DOHH2 (cell line): Measurements from ENCODE around the gene RBM26.

Experiments used
- H3F3A ChIP-seq: fragments of 200-600 bp; sonication (generic), shearing (Covaris generic); 2 replicates; pipeline ENCODE4 v1.6.0; 2016; ENCODE audit warnings: antibody characterized with exemption, mild to moderate bottlenecking; ENCODE audit not compliant: control insufficient read depth, insufficient read depth
- H3K27ac ChIP-seq: fragments of 200-600 bp; sonication (generic); 2 replicates; pipeline ENCODE4 v1.5.1; 2014; ENCODE audit warnings: low read depth, mild to moderate bottlenecking, low read length, moderate library complexity
- H3K27me3 ChIP-seq: fragments of 200-600 bp; sonication (generic); 2 replicates; pipeline ENCODE4 v1.6.1; 2014; ENCODE audit warnings: mild to moderate bottlenecking, low read length, mixed read lengths; ENCODE audit not compliant: control insufficient read depth
- H3K36me3 ChIP-seq: fragments of 200-600 bp; sonication (generic); 2 replicates; pipeline ENCODE4 v1.6.1; 2014; ENCODE audit warnings: mild to moderate bottlenecking, low read length, moderate library complexity, mixed read lengths; ENCODE audit not compliant: control insufficient read depth
- H3K4me1 ChIP-seq: fragments of 200-600 bp; sonication (generic); 2 replicates; pipeline ENCODE4 v1.6.1; 2014; ENCODE audit warnings: mild to moderate bottlenecking, low read length, mixed read lengths; ENCODE audit not compliant: control insufficient read depth
- H3K4me2 ChIP-seq: fragments of 200-600 bp; sonication (generic); 2 replicates; pipeline ENCODE4 v1.6.0; 2014; ENCODE audit warnings: mild to moderate bottlenecking, low read length, moderate library complexity
- H3K4me3 ChIP-seq: fragments of 200-600 bp; sonication (generic); 2 replicates; pipeline ENCODE4 v1.5.1; 2014; ENCODE audit warnings: mild to moderate bottlenecking, low read length, mixed read lengths
- H3K79me2 ChIP-seq: fragments of 200-600 bp; sonication (generic); 2 replicates; pipeline ENCODE4 v1.6.1; 2014; ENCODE audit warnings: mild to moderate bottlenecking, low read length, mixed read lengths; ENCODE audit not compliant: control insufficient read depth
- H3K9me2 ChIP-seq: fragments of 200-600 bp; sonication (generic); replicated peaks from 2 replicates; pipeline ENCODE4 v1.6.1; 2014; ENCODE audit warnings: mild to moderate bottlenecking, low read length, mixed read lengths; ENCODE audit not compliant: control insufficient read depth
- H3K9me3 ChIP-seq: fragments of 200-600 bp; sonication (generic); 2 replicates; pipeline ENCODE4 v1.6.1; 2014; ENCODE audit warnings: antibody characterized with exemption, low read length, mixed read lengths; ENCODE audit not compliant: control insufficient read depth, insufficient read depth
- H4K20me1 ChIP-seq: fragments of 200-600 bp; sonication (generic); 2 replicates; pipeline ENCODE4 v1.6.0; 2014; ENCODE audit warnings: low read depth, mild to moderate bottlenecking, antibody characterized with exemption, low read length, moderate library complexity; ENCODE audit not compliant: control insufficient read depth, insufficient read depth
- EZH2phosphoT487 ChIP-seq: fragments of 200-600 bp; sonication (generic); IDR thresholded peaks from 2 replicates; pipeline ENCODE4 v1.6.1; 2017; ENCODE audit warnings: borderline replicate concordance, mild to moderate bottlenecking, antibody characterized with exemption, low read length, moderate library complexity, mixed read lengths
- TF ChIP-seq, protein P1 (sequence below): fragments of 200-600 bp; sonication (generic); IDR thresholded peaks from one replicate; pipeline ENCODE4 v1.5.1; 2014; ENCODE audit warnings: antibody characterized with exemption, mild to moderate bottlenecking, low read depth, low read length; ENCODE audit not compliant: poor library complexity, severe bottlenecking

RBM26 gene

DNA sequence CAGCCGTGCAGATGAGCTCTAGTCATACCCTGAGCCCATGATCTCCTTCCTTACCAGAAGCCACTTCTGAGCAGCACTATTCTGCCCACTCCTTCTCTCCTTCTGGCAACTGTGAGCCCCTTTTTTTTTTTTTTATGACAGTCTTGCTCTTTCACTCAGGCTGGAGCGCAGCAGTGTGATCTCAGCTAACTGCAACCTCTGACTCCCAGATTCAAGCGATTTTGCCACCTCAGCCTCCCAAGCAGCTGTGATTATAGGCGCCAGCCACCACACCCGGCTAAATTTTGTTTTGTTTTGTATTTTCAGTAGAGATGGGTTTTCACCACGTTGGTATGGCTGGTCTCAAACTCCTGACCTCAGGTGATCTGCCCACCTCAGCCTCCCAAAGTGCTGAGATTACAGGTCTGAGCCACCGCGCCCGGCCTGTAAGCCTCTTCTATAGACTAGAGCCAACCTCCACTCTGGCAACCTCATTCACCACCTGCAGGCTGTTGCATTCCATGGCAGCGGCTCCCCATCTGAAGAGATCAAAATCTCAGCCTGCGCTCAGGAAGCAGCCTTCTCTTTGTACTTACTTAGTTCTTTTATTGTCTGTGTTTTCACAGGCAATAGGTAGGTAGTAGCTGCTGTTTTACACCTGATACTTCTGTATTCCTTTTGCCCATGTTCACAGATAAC, 40.1 kb upstream of the RBM26 start:
- H3K4me2 ChIP-seq = no peak overlapping the region
- no peaks in the 10 kb centered on the region for H4K20me1 ChIP-seq
- no peak overlapping the region for H3K27ac ChIP-seq
- H3F3A ChIP-seq = no peaks in the 10 kb centered on the region; the same call in 1 of the 2 replicates
- TF ChIP-seq EZH2phosphoT487 = no peak
- TF ChIP-seq, protein P1, sequence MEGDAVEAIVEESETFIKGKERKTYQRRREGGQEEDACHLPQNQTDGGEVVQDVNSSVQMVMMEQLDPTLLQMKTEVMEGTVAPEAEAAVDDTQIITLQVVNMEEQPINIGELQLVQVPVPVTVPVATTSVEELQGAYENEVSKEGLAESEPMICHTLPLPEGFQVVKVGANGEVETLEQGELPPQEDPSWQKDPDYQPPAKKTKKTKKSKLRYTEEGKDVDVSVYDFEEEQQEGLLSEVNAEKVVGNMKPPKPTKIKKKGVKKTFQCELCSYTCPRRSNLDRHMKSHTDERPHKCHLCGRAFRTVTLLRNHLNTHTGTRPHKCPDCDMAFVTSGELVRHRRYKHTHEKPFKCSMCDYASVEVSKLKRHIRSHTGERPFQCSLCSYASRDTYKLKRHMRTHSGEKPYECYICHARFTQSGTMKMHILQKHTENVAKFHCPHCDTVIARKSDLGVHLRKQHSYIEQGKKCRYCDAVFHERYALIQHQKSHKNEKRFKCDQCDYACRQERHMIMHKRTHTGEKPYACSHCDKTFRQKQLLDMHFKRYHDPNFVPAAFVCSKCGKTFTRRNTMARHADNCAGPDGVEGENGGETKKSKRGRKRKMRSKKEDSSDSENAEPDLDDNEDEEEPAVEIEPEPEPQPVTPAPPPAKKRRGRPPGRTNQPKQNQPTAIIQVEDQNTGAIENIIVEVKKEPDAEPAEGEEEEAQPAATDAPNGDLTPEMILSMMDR = no peak
- no peaks in the 10 kb centered on the region for H3K9me2 ChIP-seq
- no peak overlapping the region for H3K4me3 ChIP-seq
- no peaks in the 10 kb centered on the region for H3K79me2 ChIP-seq
- no peaks in the 10 kb centered on the region for H3K27me3 ChIP-seq
- H3K36me3 ChIP-seq = no peaks in the 10 kb centered on the region
- H3K9me3 ChIP-seq = peaks cover 4% of the 10 kb centered on the region; the same call in 1 of the 2 replicates
- H3K4me1 ChIP-seq = peaks cover 18% of the 10 kb centered on the region

DNA sequence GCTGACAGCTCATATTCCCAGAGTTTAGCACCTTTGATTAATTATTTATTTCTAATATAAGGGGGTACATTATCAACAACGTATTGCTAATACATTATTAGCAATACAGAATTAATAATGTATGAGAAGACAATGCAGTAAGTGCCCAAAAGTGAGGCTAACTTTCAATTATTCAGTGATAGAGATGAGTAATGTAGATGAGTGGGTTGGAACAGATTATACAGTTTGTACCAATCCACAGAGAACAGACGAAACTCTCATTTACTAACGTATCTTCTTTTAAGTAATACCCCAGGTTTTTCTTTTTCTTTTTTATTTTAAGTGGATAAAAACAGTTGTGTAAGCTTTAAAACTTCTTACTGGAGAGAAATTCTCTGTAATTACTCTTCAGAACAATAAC, 36.7 kb upstream of the RBM26 start:
- H4K20me1 ChIP-seq = no peaks in the 10 kb centered on the region
- no peaks in the 10 kb centered on the region for H3K9me3 ChIP-seq
- no peak overlapping the region for H3K27ac ChIP-seq
- no peak overlapping the region for H3K4me2 ChIP-seq
- no peaks in the 10 kb centered on the region for H3K27me3 ChIP-seq
- H3K9me2 ChIP-seq = no peaks in the 10 kb centered on the region
- no peaks in the 10 kb centered on the region for H3K4me1 ChIP-seq
- TF ChIP-seq, protein P1 = no peak
- no peaks in the 10 kb centered on the region for H3F3A ChIP-seq
- H3K4me3 ChIP-seq = no peak overlapping the region
- H3K79me2 ChIP-seq = no peaks in the 10 kb centered on the region
- no peaks in the 10 kb centered on the region for H3K36me3 ChIP-seq

DNA sequence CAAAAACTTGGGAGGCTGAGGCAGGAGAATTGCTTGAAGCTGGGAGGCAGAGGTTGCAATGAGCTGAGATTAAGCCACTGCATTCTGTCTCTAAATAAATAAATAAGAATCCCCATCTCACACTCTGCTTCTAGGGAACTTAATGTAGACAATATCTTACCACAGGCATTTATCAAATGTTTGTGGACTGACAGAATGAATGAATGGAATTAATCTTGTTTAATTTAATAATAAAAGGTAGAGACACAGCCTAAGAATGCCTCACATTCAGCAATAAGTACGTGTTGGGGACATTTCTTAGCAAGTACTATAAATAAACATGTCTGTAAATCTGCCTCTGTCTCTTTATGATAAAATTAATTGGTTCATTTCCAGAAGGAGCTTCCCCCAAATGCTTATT, 36.2 kb upstream of the RBM26 start:
- H3K4me2 ChIP-seq = no peak overlapping the region
- no peak for TF ChIP-seq EZH2phosphoT487
- TF ChIP-seq, protein P1 = no peak

More for the DNA sequence above, 36.2 kb upstream of the RBM26 start:
- Histone ChIP-seq H3K4me3 (no peak overlapping the region), H3K9me2 (no peaks in the 10 kb centered on the region), H3K27me3 (no peaks in the 10 kb centered on the region), H3K79me2 (no peaks in the 10 kb centered on the region), H3K36me3 (no peaks in the 10 kb centered on the region), H4K20me1 (no peaks in the 10 kb centered on the region), H3K9me3 (no peaks in the 10 kb centered on the region), H3K4me1 (no peaks in the 10 kb centered on the region), H3K27ac (no peak overlapping the region), H3F3A (no peaks in the 10 kb centered on the region)
